MM.1S (cell line): ENCODE data around the gene IRAK3.

Experiments
- DNase-seq: peaks from one replicate; pipeline ENCODE4 v3.0.0-alpha.2; 2015
- H2AFZ ChIP-seq: fragments of 300-600 bp; sonication (generic); 2 replicates; pipeline ENCODE4 v1.6.0; 2016; ENCODE audit warnings: antibody characterized with exemption, low read length
- H3F3A ChIP-seq: fragments of 300-600 bp; sonication (generic); 2 replicates; pipeline ENCODE4 v1.6.1; 2016; ENCODE audit warnings: mild to moderate bottlenecking, antibody characterized with exemption, low read length, moderate library complexity, mixed read lengths; ENCODE audit not compliant: insufficient read depth
- H3K27ac ChIP-seq: fragments of 300-600 bp; sonication (generic); 2 replicates; pipeline ENCODE4 v1.5.1; 2016; ENCODE audit warnings: mild to moderate bottlenecking, low read length
- H3K27me3 ChIP-seq: fragments of 300-600 bp; sonication (generic); replicated peaks from 2 replicates; pipeline ENCODE4 v1.6.0; 2016; ENCODE audit warnings: low read length; ENCODE audit not compliant: insufficient read depth
- H3K36me3 ChIP-seq: fragments of 300-600 bp; sonication (generic); replicated peaks from 2 replicates; pipeline ENCODE4 v1.6.1; 2016; ENCODE audit warnings: mild to moderate bottlenecking, low read length, mixed read lengths; ENCODE audit not compliant: insufficient read depth
- H3K4me1 ChIP-seq: fragments of 300-600 bp; sonication (generic); 2 replicates; pipeline ENCODE4 v1.6.1; 2016; ENCODE audit warnings: low read length, mixed read lengths
- H3K4me2 ChIP-seq: fragments of 300-600 bp; sonication (generic); 2 replicates; pipeline ENCODE4 v1.6.0; 2016; ENCODE audit warnings: low read depth, low read length
- H3K4me3 ChIP-seq: fragments of 300-600 bp; sonication (generic); 2 replicates; pipeline ENCODE4 v1.5.1; 2016; ENCODE audit warnings: low read length, mixed read lengths
- H3K79me2 ChIP-seq: fragments of 300-600 bp; sonication (generic); 2 replicates; pipeline ENCODE4 v1.6.1; 2016; ENCODE audit warnings: mixed run types, low read length, mixed read lengths
- H3K9ac ChIP-seq: fragments of 300-600 bp; sonication (generic); 2 replicates; pipeline ENCODE4 v1.6.1; 2016; ENCODE audit warnings: low read length, mixed read lengths
- H3K9me2 ChIP-seq: fragments of 300-600 bp; sonication (generic); replicated peaks from 2 replicates; pipeline ENCODE4 v1.6.1; 2016; ENCODE audit warnings: mild to moderate bottlenecking, low read length, mixed read lengths; ENCODE audit not compliant: insufficient read depth
- H3K9me3 ChIP-seq: fragments of 300-600 bp; sonication (generic); replicated peaks from 2 replicates; pipeline ENCODE4 v1.6.1; 2016; ENCODE audit warnings: mild to moderate bottlenecking, low read length, mixed read lengths; ENCODE audit not compliant: insufficient read depth
- H4K20me1 ChIP-seq: fragments of 300-600 bp; sonication (generic); 2 replicates; pipeline ENCODE4 v1.6.1; 2016; ENCODE audit warnings: mild to moderate bottlenecking, low read length, moderate library complexity, mixed read lengths; ENCODE audit not compliant: insufficient read depth
- CTCF ChIP-seq: fragments of 300-600 bp; sonication (generic); IDR thresholded peaks from 2 replicates; pipeline ENCODE4 v1.5.1; 2016; ENCODE audit warnings: antibody characterized with exemption, low read length, mixed read lengths
- EZH2 ChIP-seq: fragments of 300-600 bp; sonication (generic); optimal IDR thresholded peaks from 2 replicates; pipeline ENCODE3; 2017; ENCODE audit warnings: low read depth, mild to moderate bottlenecking, antibody characterized with exemption, low read length, mixed read lengths
- EZH2phosphoT487 ChIP-seq: fragments of 300-600 bp; sonication (generic); IDR thresholded peaks from 2 replicates; pipeline ENCODE4 v1.6.1; 2018; ENCODE audit warnings: antibody characterized with exemption, low read length

IRAK3 gene

GRCh38 chr12:66241061-66242043, 52.3 kb downstream of the IRAK3 start:
- H3K4me1 ChIP-seq: no peaks in the 10 kb centered on the region
- TF ChIP-seq EZH2phosphoT487 (no peak), CTCF (no peak), EZH2 (no peak)
- H3K27ac ChIP-seq: no peak overlapping the region
- H2AFZ ChIP-seq: no peak overlapping the region
- H3K4me3 ChIP-seq: no peak overlapping the region
- peak; percentile 42 for DNase-seq
- no peak overlapping the region for H3K9ac ChIP-seq
- no peaks in the 10 kb centered on the region for H3K9me3 ChIP-seq
- H3K36me3 ChIP-seq: no peaks in the 10 kb centered on the region
- no peak overlapping the region for H3K4me2 ChIP-seq
- no peaks in the 10 kb centered on the region for H3F3A ChIP-seq
- no peaks in the 10 kb centered on the region for H3K27me3 ChIP-seq
- H4K20me1 ChIP-seq: no peaks in the 10 kb centered on the region
- H3K9me2 ChIP-seq: no peaks in the 10 kb centered on the region
- no peaks in the 10 kb centered on the region for H3K79me2 ChIP-seq

- Histone ChIP-seq H3F3A (no peaks in the 10 kb centered on the region), H3K4me3 (no peak overlapping the region), H3K9me3 (no peaks in the 10 kb centered on the region), H3K4me1 (no peaks in the 10 kb centered on the region), H3K27me3 (no peaks in the 10 kb centered on the region), H3K27ac (no peak overlapping the region), H3K9me2 (no peaks in the 10 kb centered on the region), H3K4me2 (no peak overlapping the region), H3K36me3 (no peaks in the 10 kb centered on the region), H2AFZ (no peak overlapping the region), H4K20me1 (no peaks in the 10 kb centered on the region), H3K9ac (no peak overlapping the region), H3K79me2 (no peaks in the 10 kb centered on the region)
- DNase-seq: no peak
- no peak for TF ChIP-seq EZH2
- TF ChIP-seq CTCF: no peak
- no peak for TF ChIP-seq EZH2phosphoT487
These were observed 53.3 kb downstream of the IRAK3 start for GRCh38 chr12:66242311-66242710.

GRCh38 chr12:66243911-66244310, 54.9 kb downstream of the IRAK3 start:
- H3K4me3 ChIP-seq: no peak overlapping the region
- TF ChIP-seq EZH2phosphoT487: no peak
- TF ChIP-seq CTCF: no peak
- TF ChIP-seq EZH2: no peak
- H3F3A ChIP-seq: no peaks in the 10 kb centered on the region
- no peaks in the 10 kb centered on the region for H3K79me2 ChIP-seq
- no peaks in the 10 kb centered on the region for H3K27me3 ChIP-seq
- H2AFZ ChIP-seq: no peak overlapping the region
- H3K9me2 ChIP-seq: no peaks in the 10 kb centered on the region
- H3K9ac ChIP-seq: no peak overlapping the region
- H3K36me3 ChIP-seq: no peaks in the 10 kb centered on the region
- H4K20me1 ChIP-seq: no peaks in the 10 kb centered on the region
- H3K27ac ChIP-seq: no peak overlapping the region
- no peaks in the 10 kb centered on the region for H3K9me3 ChIP-seq
- H3K4me2 ChIP-seq: no peak overlapping the region
- no peaks in the 10 kb centered on the region for H3K4me1 ChIP-seq
- DNase-seq: no peak
